Peyer's patch (tissue), 4 donors: Measurements from ENCODE around the gene ZMYM1.

ENCODE experiments used
- CTCF ChIP-seq, 6 experiments: fragments of 450-650 bp in 4 of 6; fragments of 200-600 bp in 2 of 6; sonication (generic) in 1 of 6; IDR thresholded peaks; one replicate each; pipeline ENCODE4 v1.5.1; 2017 to 2019; ENCODE audit warnings: antibody characterized with exemption in 6 of 6, mild to moderate bottlenecking in 3 of 6, moderate library complexity in 1 of 6
- POLR2A ChIP-seq, 2 donors: fragments of 450-650 bp; IDR thresholded peaks; one replicate each; pipeline ENCODE4 v1.5.1; 2017; ENCODE audit warnings: antibody characterized with exemption in 2 of 2, mild to moderate bottlenecking in 2 of 2, moderate library complexity in 2 of 2

GRCh38 chr1:35037206-35037605 is 42.0 kb upstream of the ZMYM1 start:
- TF ChIP-seq CTCF (IDR thresholded peaks at IDR 0.05) (no peak), POLR2A (IDR thresholded peaks at IDR 0.05) (no peak)
